WI38 (cell line): ENCODE data around the gene IFNA13.
A peak's percentile ranks its signal among the peaks of the same experiment; 100 is the strongest.

Source experiments
- H3K4me3 ChIP-seq: 2 replicates; pipeline ENCODE4 v1.5.1; 2011; ENCODE audit warnings: low read depth, mild to moderate bottlenecking, control low read depth, low read length
- TF ChIP-seq, protein P1 (sequence below): IDR thresholded peaks from 2 replicates; pipeline ENCODE4 v1.5.1; 2012; ENCODE audit warnings: low read depth, mild to moderate bottlenecking, control low read depth, low read length

The IFNA13 gene

DNA sequence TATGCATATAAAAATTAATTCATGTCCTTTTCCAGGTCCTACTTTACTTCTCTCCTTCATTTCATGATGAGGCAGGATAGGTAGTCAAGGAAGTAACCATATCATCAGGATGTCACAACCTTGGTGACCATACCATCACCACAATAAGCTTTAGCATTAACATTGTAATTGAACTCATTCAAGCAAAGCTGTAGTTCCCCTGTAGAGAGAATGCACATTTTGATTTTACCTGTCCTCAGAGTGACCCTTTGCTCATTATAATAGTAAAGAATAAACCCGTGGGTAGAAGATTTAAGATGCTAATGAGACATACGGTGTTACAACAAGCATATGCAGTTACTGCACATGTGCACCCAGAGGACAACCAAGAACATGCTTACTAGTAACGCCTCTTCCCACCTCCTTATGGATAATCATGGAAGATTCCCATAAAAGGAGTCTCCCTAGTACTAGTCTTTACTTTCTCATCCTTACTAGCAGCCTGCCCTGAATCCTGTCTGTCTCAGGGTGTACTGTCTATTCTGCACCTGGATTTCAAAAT lies 19.4 kb downstream of the IFNA13 start:
- H3K4me3 ChIP-seq = no peak overlapping the region
- TF ChIP-seq, protein P1, sequence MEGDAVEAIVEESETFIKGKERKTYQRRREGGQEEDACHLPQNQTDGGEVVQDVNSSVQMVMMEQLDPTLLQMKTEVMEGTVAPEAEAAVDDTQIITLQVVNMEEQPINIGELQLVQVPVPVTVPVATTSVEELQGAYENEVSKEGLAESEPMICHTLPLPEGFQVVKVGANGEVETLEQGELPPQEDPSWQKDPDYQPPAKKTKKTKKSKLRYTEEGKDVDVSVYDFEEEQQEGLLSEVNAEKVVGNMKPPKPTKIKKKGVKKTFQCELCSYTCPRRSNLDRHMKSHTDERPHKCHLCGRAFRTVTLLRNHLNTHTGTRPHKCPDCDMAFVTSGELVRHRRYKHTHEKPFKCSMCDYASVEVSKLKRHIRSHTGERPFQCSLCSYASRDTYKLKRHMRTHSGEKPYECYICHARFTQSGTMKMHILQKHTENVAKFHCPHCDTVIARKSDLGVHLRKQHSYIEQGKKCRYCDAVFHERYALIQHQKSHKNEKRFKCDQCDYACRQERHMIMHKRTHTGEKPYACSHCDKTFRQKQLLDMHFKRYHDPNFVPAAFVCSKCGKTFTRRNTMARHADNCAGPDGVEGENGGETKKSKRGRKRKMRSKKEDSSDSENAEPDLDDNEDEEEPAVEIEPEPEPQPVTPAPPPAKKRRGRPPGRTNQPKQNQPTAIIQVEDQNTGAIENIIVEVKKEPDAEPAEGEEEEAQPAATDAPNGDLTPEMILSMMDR = no peak

DNA sequence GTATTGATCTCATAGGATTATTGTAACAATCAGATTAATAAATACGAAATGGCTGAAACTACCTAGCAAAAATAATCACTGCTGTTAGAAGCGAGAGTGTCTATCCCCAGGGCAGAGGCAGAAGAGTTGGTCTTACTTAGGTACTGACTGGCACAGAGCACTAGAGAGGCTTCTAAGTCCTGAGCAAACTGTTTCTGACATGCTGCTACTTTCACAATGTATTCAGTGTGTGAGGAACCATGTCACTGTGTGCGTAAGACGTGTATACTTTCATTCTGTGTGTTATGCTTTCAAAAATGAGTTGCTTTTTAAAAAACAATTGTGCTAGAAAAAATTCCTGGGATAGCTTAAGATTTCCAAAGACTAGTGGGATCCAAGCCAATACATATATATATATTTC lies 27.1 kb downstream of the IFNA13 start:
- no peak overlapping the region for H3K4me3 ChIP-seq
- TF ChIP-seq, protein P1 = no peak

DNA sequence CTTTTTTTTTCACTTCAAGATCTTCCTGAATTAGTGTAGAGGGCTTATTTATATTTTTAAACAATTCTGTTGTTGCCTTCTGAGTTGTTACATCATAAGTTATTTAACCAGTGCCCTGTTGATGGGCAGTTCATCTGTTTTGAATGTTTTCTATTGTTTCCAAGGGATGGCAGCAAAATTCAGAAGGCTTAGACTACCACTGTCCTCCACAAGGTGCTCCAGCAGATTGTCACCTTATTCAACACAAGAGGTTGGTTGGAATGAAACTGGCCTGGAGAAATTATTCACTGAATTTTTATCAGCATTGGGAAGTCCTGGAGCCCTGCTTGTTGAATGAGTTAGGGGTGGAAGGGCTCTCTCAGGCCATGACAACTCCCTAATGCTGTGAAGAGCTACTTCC lies 31.4 kb downstream of the IFNA13 start:
- TF ChIP-seq, protein P1 = no peak
- no peak overlapping the region for H3K4me3 ChIP-seq

DNA sequence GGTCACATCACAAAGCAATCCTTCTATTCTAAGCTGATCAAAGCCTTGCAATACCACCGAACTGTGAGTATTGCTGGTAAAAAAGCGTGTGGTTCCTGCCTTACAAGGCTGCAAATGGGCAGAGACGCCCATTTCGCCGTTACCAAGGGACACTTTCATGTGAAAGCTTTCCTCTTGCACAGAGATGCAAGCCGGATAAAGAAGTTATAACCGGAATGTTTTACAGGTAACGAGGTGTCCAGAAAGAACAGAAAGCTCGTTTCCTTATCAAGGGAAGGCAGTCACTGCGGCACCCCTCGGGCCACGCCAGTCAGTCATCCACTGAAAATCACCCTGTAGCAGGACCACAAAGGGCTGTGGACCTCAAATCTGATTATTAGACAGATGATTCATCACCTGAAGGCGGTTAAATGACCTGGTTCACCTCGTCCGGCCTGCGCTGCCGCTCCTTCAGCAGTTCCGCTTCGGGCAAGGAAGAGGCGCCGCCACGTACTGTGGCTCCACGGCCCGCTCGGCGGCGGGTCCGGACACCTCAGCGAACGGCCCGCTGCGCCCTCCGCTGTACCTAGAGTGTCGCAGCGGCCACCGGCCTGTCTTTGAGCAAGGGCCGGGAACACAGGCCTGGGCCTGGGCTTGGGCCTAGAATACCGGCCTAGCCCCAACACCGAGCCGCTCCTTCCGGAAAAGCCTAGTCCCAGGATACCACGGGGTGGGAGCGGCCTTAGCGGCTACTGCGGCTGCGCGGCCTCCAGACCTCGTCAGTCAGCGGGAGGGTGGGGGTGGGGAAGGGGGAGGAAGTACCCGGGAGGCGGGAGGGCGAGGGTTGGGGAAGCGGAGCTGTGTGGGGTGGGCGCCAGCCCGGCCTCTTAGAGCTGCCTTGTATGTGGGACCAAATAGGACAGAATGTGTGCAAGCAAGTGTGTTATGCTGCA lies 32.9 kb downstream of the IFNA13 start, which contains the start of gene KLHL9:
KLHL9 (minus strand) TSS at position 704 of the 932 bp plus-strand sequence; CDS start at position 159, 545 bp downstream.
- TF ChIP-seq, protein P1 = no peak
- peak within 1 kb of the TSS; percentile 90 for H3K4me3 ChIP-seq

DNA sequence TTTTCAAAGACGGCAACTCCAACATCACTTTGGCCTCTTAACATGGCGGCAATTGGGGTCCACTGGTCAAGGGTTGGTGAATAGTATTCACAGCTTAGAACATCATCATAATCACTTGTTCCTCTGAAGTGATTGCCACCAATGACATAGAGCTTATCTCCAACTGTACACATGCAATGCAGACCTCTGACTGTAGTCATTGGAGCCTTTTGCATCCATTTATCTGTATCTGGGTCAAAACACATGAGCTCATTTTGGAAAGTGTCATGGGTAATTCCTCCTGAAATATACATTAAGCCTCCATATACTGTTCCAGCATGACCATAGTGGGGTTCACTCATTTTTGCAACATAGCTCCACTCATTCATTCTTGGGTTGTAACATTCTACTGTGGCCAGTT lies 34.6 kb downstream of the IFNA13 start:
- H3K4me3 ChIP-seq = peak overlapping the region; percentile 90
- TF ChIP-seq, protein P1 = no peak

DNA sequence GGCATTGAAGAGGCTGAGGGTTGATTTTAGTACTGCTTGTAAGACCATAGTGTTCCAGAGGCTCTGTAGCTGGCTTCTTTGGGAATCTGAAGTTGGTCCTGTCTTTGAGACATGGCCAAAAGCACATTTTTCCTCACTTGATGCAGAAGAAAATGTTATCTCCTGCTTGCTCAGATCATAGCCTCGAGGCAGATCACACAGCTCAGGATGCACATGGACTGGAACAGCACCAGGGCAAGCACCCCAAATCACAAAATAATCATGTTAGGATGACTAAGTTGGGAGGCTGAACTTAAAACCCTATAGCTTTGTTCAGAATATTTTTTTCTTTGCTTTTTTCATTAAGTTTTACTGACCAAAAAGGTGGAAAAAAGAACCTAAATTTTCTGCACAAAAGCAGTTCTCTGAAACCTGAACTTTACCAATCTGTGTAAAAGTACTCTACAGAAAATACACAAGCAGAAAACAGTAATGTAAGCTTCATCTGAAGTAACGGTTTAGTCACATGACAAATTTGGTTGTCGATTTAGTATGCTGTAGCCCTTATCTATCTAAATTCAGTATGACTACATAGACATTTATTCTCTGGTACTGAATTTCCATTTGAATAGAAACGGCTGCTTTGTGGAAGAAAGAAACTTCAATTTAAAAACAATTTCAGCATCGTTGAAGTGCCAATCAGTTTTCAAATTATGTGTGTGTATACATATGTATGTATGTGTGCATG lies 36.0 kb downstream of the IFNA13 start:
- TF ChIP-seq, protein P1 = no peak
- no peak overlapping the region for H3K4me3 ChIP-seq
